Keratinocyte (primary cell): ENCODE measurements around the gene ZBTB8A.

Experiments
- CTCF ChIP-seq, 3 experiments: IDR thresholded peaks in 1 of 3; conservative IDR thresholded peaks in 1 of 3; optimal IDR thresholded peaks in 1 of 3; 2 replicates in 2 of 3; 3 replicates in 1 of 3; pipeline versions ENCODE3 to v1.5.1; 2011; ENCODE audit warnings: low read length in 3 of 3, mild to moderate bottlenecking in 3 of 3, moderate library complexity in 2 of 3, control low read depth in 1 of 3, inconsistent platforms in 1 of 3; ENCODE audit not compliant: insufficient read depth in 2 of 3; ENCODE audit errors: extremely low read depth in 1 of 3
- EZH2 ChIP-seq: IDR thresholded peaks from one replicate; pipeline ENCODE4 v1.6.1; 2012; ENCODE audit warnings: inconsistent platforms, mild to moderate bottlenecking, low read length, moderate library complexity

- TF ChIP-seq CTCF (optimal IDR thresholded peaks at IDR 0.05 in 1 of 3, IDR thresholded peaks at IDR 0.05 in 1 of 3, conservative IDR thresholded peaks at IDR 0.05 in 1 of 3; ENCODE audit: extremely low read depth in 1 of 3, insufficient read depth in 2 of 3, low read length in 3 of 3) (no peak), EZH2 (no peak)
These were observed 15.1 kb downstream of the ZBTB8A start for GRCh38 chr1:32554288-32554687.
